ENCODE data around the gene PACSIN2.

DNA sequence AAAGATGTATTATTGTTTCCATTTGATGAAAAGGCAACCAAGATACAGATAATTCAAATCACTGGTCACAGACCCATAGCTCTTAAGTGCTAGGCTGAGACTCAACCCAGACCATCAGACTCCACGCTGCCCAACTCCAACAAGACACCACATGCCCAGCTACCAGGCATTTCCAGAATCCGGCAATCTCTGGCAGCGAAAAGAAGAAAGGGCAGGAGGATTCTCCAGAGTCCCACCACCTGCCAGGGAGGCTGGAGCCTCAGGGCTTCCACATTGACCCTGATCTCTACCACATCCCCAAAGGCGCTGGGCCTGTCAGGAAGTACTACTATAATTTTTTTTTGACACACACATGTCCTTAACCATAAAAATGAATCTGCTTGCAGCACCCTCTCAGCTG is 96.4 kb downstream of the PACSIN2 start:
- TF ChIP-seq, protein P1, sequence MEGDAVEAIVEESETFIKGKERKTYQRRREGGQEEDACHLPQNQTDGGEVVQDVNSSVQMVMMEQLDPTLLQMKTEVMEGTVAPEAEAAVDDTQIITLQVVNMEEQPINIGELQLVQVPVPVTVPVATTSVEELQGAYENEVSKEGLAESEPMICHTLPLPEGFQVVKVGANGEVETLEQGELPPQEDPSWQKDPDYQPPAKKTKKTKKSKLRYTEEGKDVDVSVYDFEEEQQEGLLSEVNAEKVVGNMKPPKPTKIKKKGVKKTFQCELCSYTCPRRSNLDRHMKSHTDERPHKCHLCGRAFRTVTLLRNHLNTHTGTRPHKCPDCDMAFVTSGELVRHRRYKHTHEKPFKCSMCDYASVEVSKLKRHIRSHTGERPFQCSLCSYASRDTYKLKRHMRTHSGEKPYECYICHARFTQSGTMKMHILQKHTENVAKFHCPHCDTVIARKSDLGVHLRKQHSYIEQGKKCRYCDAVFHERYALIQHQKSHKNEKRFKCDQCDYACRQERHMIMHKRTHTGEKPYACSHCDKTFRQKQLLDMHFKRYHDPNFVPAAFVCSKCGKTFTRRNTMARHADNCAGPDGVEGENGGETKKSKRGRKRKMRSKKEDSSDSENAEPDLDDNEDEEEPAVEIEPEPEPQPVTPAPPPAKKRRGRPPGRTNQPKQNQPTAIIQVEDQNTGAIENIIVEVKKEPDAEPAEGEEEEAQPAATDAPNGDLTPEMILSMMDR (conservative IDR thresholded peaks at IDR 0.05): no peak
- no peak for TF ChIP-seq EZH2 (IDR thresholded peaks at IDR 0.05; ENCODE audit: low read depth)
